GM23248 (cell line): ENCODE measurements around the gene KLHDC7B.

Source experiments
- EZH2 ChIP-seq: fragments of 200-600 bp; sonication (generic); IDR thresholded peaks from 2 replicates; pipeline ENCODE4 v1.6.1; 2018; ENCODE audit warnings: antibody characterized with exemption, mild to moderate bottlenecking; ENCODE audit not compliant: insufficient read depth, poor library complexity, severe bottlenecking
- EZH2phosphoT487 ChIP-seq: fragments of 200-600 bp; sonication (generic); IDR thresholded peaks from 2 replicates; pipeline ENCODE4 v1.6.1; 2018; ENCODE audit warnings: antibody characterized with exemption, moderate library complexity, mild to moderate bottlenecking, low read depth; ENCODE audit not compliant: insufficient read depth

DNA sequence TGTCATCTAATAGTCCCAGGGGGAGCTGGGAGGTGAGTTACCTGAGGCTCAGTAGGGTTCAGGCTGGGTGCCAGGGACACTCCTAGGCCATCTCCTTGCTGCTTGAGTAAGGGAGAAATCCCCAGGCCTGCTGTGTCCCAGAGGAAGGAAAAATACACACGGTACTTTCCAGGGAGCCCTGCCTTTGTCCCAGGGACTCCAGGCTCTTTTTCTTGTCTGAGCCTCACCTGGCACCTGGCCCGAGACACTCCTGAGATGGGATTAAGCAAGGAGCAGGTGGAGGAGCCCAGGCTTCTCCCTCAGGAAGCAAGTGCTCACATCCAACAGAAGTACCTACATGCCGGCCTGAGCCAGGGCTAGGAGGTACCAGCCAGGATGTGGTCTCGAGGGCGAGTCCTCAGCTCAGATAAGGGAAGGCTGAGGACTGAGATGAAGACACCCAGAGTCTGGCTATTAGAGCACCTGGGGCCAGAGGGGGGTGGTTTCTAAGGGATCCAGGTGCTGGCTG lies 899 bp upstream of the KLHDC7B start:
- TF ChIP-seq EZH2phosphoT487 (no peak), EZH2 (no peak)
